Loucy (cell line): Measurements from ENCODE around the gene PLXNA2.

Experiments
- H2AFZ ChIP-seq: fragments of 200-600 bp; sonication (generic); 2 replicates; pipeline ENCODE4 v1.6.0; 2016; ENCODE audit warnings: antibody characterized with exemption, mild to moderate bottlenecking, low read length, moderate library complexity
- H3F3A ChIP-seq: fragments of 200-600 bp; 2 replicates; pipeline ENCODE4 v1.6.0; 2016; ENCODE audit warnings: antibody characterized with exemption, low read depth, mild to moderate bottlenecking
- H3K27me3 ChIP-seq: fragments of 200-600 bp; sonication (generic); 2 replicates; pipeline ENCODE4 v1.6.1; 2014; ENCODE audit warnings: low read length, mild to moderate bottlenecking; ENCODE audit not compliant: insufficient read depth, poor library complexity, severe bottlenecking
- H3K36me3 ChIP-seq: fragments of 200-600 bp; sonication (generic); 2 replicates; pipeline ENCODE4 v1.6.1; 2016; ENCODE audit warnings: low read length; ENCODE audit not compliant: insufficient read depth
- H3K4me1 ChIP-seq: fragments of 200-600 bp; sonication (generic); 2 replicates; pipeline ENCODE4 v1.5.1; 2014; ENCODE audit warnings: low read length, mild to moderate bottlenecking; ENCODE audit not compliant: insufficient read depth, poor library complexity, severe bottlenecking
- H3K4me2 ChIP-seq: fragments of 200-600 bp; sonication (generic); 2 replicates; pipeline ENCODE4 v1.6.0; 2014; ENCODE audit warnings: antibody characterized with exemption, low read length, low read depth, mild to moderate bottlenecking; ENCODE audit not compliant: poor library complexity, severe bottlenecking
- H3K4me3 ChIP-seq: fragments of 200-600 bp; sonication (generic); 2 replicates; pipeline ENCODE4 v1.5.1; 2014; ENCODE audit warnings: low read length, mild to moderate bottlenecking, mixed read lengths; ENCODE audit not compliant: poor library complexity, severe bottlenecking
- H3K79me2 ChIP-seq: fragments of 200-600 bp; sonication (generic); 2 replicates; pipeline ENCODE4 v1.6.1; 2014; ENCODE audit warnings: low read length; ENCODE audit not compliant: insufficient read depth
- H3K9ac ChIP-seq: fragments of 200-600 bp; sonication (generic); 2 replicates; pipeline ENCODE4 v1.6.0; 2014; ENCODE audit warnings: mild to moderate bottlenecking, low read depth, low read length, moderate library complexity; ENCODE audit not compliant: poor library complexity, severe bottlenecking
- H3K9me2 ChIP-seq: fragments of 200-600 bp; sonication (generic); replicated peaks from 2 replicates; pipeline ENCODE4 v1.6.1; 2016; ENCODE audit warnings: low read depth, low read length, mixed read lengths
- H3K9me3 ChIP-seq: fragments of 200-600 bp; sonication (generic); 2 replicates; pipeline ENCODE4 v1.6.1; 2014; ENCODE audit warnings: mild to moderate bottlenecking, antibody characterized with exemption, low read length, low read depth; ENCODE audit not compliant: insufficient read depth
- H4K20me1 ChIP-seq: fragments of 200-600 bp; sonication (generic); 2 replicates; pipeline ENCODE4 v1.6.0; 2014; ENCODE audit warnings: antibody characterized with exemption, low read length, mild to moderate bottlenecking; ENCODE audit not compliant: insufficient read depth, poor library complexity, severe bottlenecking
- EZH2phosphoT487 ChIP-seq: fragments of 200-600 bp; IDR thresholded peaks from 2 replicates; pipeline ENCODE4 v1.6.1; 2018; ENCODE audit warnings: antibody characterized with exemption, mild to moderate bottlenecking, moderate library complexity, borderline replicate concordance
- TF ChIP-seq, protein P1 (sequence below): fragments of 200-600 bp; sonication (generic); conservative IDR thresholded peaks from 2 replicates; pipeline ENCODE4 v1.5.1; 2014; ENCODE audit warnings: mild to moderate bottlenecking, antibody characterized with exemption, low read length

Gene PLXNA2

GRCh38 chr1:208219659-208220282 lies 24.4 kb downstream of the PLXNA2 start:
- TF ChIP-seq EZH2phosphoT487, result no peak
- TF ChIP-seq, protein P1, sequence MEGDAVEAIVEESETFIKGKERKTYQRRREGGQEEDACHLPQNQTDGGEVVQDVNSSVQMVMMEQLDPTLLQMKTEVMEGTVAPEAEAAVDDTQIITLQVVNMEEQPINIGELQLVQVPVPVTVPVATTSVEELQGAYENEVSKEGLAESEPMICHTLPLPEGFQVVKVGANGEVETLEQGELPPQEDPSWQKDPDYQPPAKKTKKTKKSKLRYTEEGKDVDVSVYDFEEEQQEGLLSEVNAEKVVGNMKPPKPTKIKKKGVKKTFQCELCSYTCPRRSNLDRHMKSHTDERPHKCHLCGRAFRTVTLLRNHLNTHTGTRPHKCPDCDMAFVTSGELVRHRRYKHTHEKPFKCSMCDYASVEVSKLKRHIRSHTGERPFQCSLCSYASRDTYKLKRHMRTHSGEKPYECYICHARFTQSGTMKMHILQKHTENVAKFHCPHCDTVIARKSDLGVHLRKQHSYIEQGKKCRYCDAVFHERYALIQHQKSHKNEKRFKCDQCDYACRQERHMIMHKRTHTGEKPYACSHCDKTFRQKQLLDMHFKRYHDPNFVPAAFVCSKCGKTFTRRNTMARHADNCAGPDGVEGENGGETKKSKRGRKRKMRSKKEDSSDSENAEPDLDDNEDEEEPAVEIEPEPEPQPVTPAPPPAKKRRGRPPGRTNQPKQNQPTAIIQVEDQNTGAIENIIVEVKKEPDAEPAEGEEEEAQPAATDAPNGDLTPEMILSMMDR, result no peak
- H3K9me2 ChIP-seq, result no peaks in the 10 kb centered on the region
- no peak overlapping the region for H2AFZ ChIP-seq
- no peaks in the 10 kb centered on the region for H3K79me2 ChIP-seq
- H3K4me2 ChIP-seq, result no peak overlapping the region
- H3K27me3 ChIP-seq, result no peaks in the 10 kb centered on the region
- H3K36me3 ChIP-seq, result no peaks in the 10 kb centered on the region
- H3K4me3 ChIP-seq, result no peak overlapping the region
- no peak overlapping the region for H3K9ac ChIP-seq
- H4K20me1 ChIP-seq, result no peaks in the 10 kb centered on the region
- no peaks in the 10 kb centered on the region for H3F3A ChIP-seq
- H3K4me1 ChIP-seq, result no peaks in the 10 kb centered on the region
- no peaks in the 10 kb centered on the region for H3K9me3 ChIP-seq

DNA sequence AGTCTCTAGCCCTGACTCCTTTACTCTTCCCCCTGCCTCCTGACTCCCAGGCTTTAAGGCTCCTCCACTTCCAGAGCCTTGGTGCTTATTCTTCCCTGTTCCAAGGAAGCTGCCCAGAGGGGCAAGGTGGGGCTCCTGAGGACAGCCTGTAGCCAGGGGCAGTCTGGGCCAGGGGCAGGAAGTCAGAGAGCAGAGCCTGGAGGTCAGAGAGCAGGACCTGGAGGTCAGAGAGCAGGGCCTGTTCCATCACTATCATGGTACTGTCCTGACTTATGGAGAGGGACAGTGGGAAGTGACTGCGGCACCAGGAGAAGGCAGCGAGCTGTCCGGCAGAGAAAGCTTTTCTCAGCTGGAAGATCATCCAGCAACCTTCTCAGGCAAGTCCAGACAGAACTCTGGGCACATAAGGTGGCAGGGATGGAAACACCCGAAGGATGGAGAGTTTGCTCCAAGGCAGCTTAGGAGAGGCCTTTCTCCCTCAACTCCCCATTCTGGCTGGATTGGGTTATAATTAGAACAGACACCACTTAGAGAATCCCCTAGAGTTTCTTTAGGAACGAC lies 25.0 kb downstream of the PLXNA2 start:
- no peak overlapping the region for H2AFZ ChIP-seq
- H3K9ac ChIP-seq, result no peak overlapping the region

DNA sequence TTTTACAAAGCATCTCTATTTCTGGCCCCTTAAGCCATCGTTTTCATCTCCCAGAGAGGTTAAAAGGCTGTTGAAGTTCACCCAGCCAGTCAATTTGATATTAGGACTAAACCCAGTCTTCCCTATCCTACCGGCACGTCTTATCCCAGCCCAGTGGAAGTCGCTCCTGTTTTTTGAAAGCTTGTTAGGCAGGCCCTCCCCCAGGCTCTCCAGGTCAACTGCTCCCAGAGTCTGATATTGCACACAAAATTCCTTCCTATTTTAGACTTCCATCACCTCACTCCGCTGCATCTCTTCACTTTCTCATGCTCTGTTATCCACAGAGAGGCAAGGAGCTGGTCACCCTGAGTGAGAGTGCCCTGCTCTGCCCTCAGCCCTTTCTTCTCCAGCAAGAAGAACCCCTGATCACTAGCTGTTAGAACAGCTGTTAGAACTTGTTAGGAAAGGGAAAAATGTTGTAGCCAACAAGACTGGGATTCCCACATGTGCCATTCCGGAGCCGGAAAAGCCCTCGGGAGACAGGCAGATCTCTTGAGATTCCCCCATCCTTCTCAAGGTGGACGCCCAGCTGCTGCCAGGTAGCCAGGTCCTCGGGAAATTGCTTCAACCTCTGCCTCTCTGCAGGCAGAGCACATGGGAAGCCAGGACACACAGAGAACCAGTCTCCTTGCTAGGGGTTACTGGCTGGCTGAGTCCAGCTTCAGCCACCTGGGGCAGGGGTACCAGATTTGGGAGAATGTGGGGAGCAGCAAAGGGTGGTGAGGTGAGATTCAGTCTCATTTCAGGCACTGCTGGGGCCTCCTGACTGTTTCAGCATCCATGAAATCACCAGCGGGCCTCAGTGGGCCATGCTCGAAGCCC lies 25.7 kb downstream of the PLXNA2 start:
- Histone ChIP-seq H3K79me2 (no peaks in the 10 kb centered on the region), H3K4me1 (peaks cover 1% of the 10 kb centered on the region), H3F3A (no peaks in the 10 kb centered on the region), H3K4me2 (no peak overlapping the region), H2AFZ (no peak overlapping the region), H3K9ac (no peak overlapping the region), H3K9me2 (no peaks in the 10 kb centered on the region), H3K27me3 (no peaks in the 10 kb centered on the region), H3K36me3 (no peaks in the 10 kb centered on the region), H4K20me1 (no peaks in the 10 kb centered on the region), H3K9me3 (no peaks in the 10 kb centered on the region), H3K4me3 (no peak overlapping the region)
- no peak for TF ChIP-seq EZH2phosphoT487
- TF ChIP-seq, protein P1, result no peak

More for the DNA sequence above, 25.0 kb downstream of the PLXNA2 start:
- no peaks in the 10 kb centered on the region for H3K9me2 ChIP-seq
- H3F3A ChIP-seq, result no peaks in the 10 kb centered on the region
- no peak for TF ChIP-seq EZH2phosphoT487
- TF ChIP-seq, protein P1, result no peak
- no peaks in the 10 kb centered on the region for H3K27me3 ChIP-seq
- H3K79me2 ChIP-seq, result no peaks in the 10 kb centered on the region
- no peaks in the 10 kb centered on the region for H3K9me3 ChIP-seq
- H4K20me1 ChIP-seq, result no peaks in the 10 kb centered on the region
- no peak overlapping the region for H3K4me2 ChIP-seq
- no peaks in the 10 kb centered on the region for H3K4me1 ChIP-seq
- no peak overlapping the region for H3K4me3 ChIP-seq
- H3K36me3 ChIP-seq, result no peaks in the 10 kb centered on the region
